IMR-90 (cell line): ENCODE results near the gene MPP1. TPM values are rescaled to one million over a fixed set of nuclear protein-coding genes. Genes with fewer than 3 reads are reported as not detected.

Experiments
- ATAC-seq: fragments of 200-7000 bp; cut with Tn5 transposase; 2 replicates; pipeline ENCODE4 v1.9.1; 2020; ENCODE audit warnings: low read depth, mild to moderate bottlenecking, moderate library complexity
- BruUV-seq: library from RNA; stranded (reverse); fragments of 400-500 nt; replicated peaks from 2 replicates; lab custom pipeline; 2021; lab: Mats Ljungman, UMichigan
- CTCF ChIA-PET: fragments of 300-600 bp; formaldehyde crosslinking; extraction: SDS; loops from one replicate; lab custom pipeline; 2021; ENCODE audit warnings: antibody characterized with exemption; lab: Yijun Ruan, JAX
- POLR2A ChIA-PET: fragments of 300-600 bp; sonication (Branson Sonifier 250); formaldehyde crosslinking; loops from one replicate; lab custom pipeline; 2022; ENCODE audit warnings: antibody characterized with exemption; ENCODE audit not compliant: unreplicated experiment; lab: Charles Lee
- DNase-seq: peaks from one replicate; pipeline ENCODE4 v3.0.0; 2013
- H2AFZ ChIP-seq: replicated peaks from 2 replicates; pipeline ENCODE3; 2013; ENCODE audit warnings: low read length, mild to moderate bottlenecking; ENCODE audit not compliant: poor library complexity
- H2AK5ac ChIP-seq: 2 replicates; pipeline ENCODE4 v1.6.1; 2013; ENCODE audit warnings: low read depth, low read length, inconsistent platforms
- H2AK9ac ChIP-seq: replicated peaks from 2 replicates; pipeline ENCODE3; 2013; ENCODE audit warnings: mild to moderate bottlenecking, low read depth, low read length, moderate library complexity; ENCODE audit not compliant: poor library complexity
- H2BK120ac ChIP-seq: 2 replicates; pipeline ENCODE4 v1.6.1; 2013; ENCODE audit warnings: low read depth, low read length, inconsistent platforms
- H2BK15ac ChIP-seq: 3 replicates; pipeline ENCODE4 v1.6.1; 2013; ENCODE audit warnings: low read depth, low read length, inconsistent platforms
- H2BK20ac ChIP-seq: 2 replicates; pipeline ENCODE4 v1.6.1; 2013; ENCODE audit warnings: low read depth, mild to moderate bottlenecking, inconsistent platforms, low read length, moderate library complexity
- H2BK5ac ChIP-seq: 2 replicates; pipeline ENCODE4 v1.6.1; 2013; ENCODE audit warnings: mild to moderate bottlenecking, low read depth, low read length, inconsistent platforms; ENCODE audit not compliant: poor library complexity, severe bottlenecking
- H3K14ac ChIP-seq: replicated peaks from 2 replicates; pipeline ENCODE4 v1.6.1; 2013; ENCODE audit warnings: low read depth, low read length, inconsistent platforms
- H3K18ac ChIP-seq: 2 replicates; pipeline ENCODE4 v1.6.1; 2013; ENCODE audit warnings: low read depth, low read length, control low read depth
- H3K23ac ChIP-seq: 2 replicates; pipeline ENCODE4 v1.6.1; 2013; ENCODE audit warnings: low read depth, low read length, inconsistent platforms
- H3K27ac ChIP-seq: 2 replicates; pipeline ENCODE4 v1.5.1; 2013; ENCODE audit warnings: mild to moderate bottlenecking, control low read depth, low read length; ENCODE audit not compliant: insufficient read depth
- H3K27me3 ChIP-seq: 2 replicates; pipeline ENCODE4 v1.6.1; 2013; ENCODE audit warnings: low read length; ENCODE audit not compliant: control insufficient read depth, insufficient read depth
- H3K36me3 ChIP-seq: 2 replicates; pipeline ENCODE4 v1.6.1; 2013; ENCODE audit warnings: low read length, mixed read lengths; ENCODE audit not compliant: control insufficient read depth, insufficient read depth
- H3K4ac ChIP-seq: 2 replicates; pipeline ENCODE4 v1.6.1; 2013; ENCODE audit warnings: low read depth, low read length, inconsistent platforms
- H3K4me1 ChIP-seq: 2 replicates; pipeline ENCODE4 v1.6.1; 2013; ENCODE audit warnings: low read length, mixed read lengths; ENCODE audit not compliant: control insufficient read depth, insufficient read depth
- H3K4me2 ChIP-seq: 2 replicates; pipeline ENCODE4 v1.6.1; 2013; ENCODE audit warnings: low read depth, mild to moderate bottlenecking, control low read depth, low read length, moderate library complexity
- H3K4me3 ChIP-seq: 2 replicates; pipeline ENCODE4 v1.5.1; 2013; ENCODE audit warnings: low read depth, mild to moderate bottlenecking, control low read depth, low read length, moderate library complexity; ENCODE audit not compliant: insufficient read depth
- H3K56ac ChIP-seq: 2 replicates; pipeline ENCODE4 v1.6.1; 2013; ENCODE audit warnings: low read length, inconsistent platforms; ENCODE audit not compliant: insufficient read depth; ENCODE audit errors: extremely low read depth
- H3K79me1 ChIP-seq, 2 experiments: 2 replicates each; pipeline ENCODE4 v1.6.1; 2013; ENCODE audit warnings: low read length in 2 of 2, inconsistent platforms in 1 of 2, low read depth in 1 of 2
- H3K9ac ChIP-seq: 2 replicates; pipeline ENCODE4 v1.6.1; 2013; ENCODE audit warnings: low read depth, low read length, control low read depth
- H3K9me1 ChIP-seq: 2 replicates; pipeline ENCODE4 v1.6.1; 2013; ENCODE audit warnings: low read length, inconsistent platforms; ENCODE audit not compliant: insufficient read depth
- H3K9me3 ChIP-seq: 2 replicates; pipeline ENCODE4 v1.6.1; 2013; ENCODE audit warnings: low read length; ENCODE audit not compliant: control insufficient read depth, insufficient read depth
- H4K20me1 ChIP-seq: 2 replicates; pipeline ENCODE4 v1.6.1; 2013; ENCODE audit warnings: low read length, inconsistent platforms; ENCODE audit not compliant: insufficient read depth
- H4K5ac ChIP-seq: 2 replicates; pipeline ENCODE4 v1.6.1; 2013; ENCODE audit warnings: mild to moderate bottlenecking, low read depth, low read length, control low read depth
- H4K8ac ChIP-seq, 2 experiments: 2 replicates each; pipeline ENCODE4 v1.6.1; 2013; ENCODE audit warnings: low read depth in 2 of 2, low read length in 2 of 2, control low read depth in 1 of 2, inconsistent platforms in 1 of 2
- H4K91ac ChIP-seq: 2 replicates; pipeline ENCODE4 v1.6.1; 2013; ENCODE audit warnings: low read depth, low read length, inconsistent platforms; ENCODE audit not compliant: insufficient read depth
- BHLHE40 ChIP-seq: fragments of 150-350 bp; IDR thresholded peaks from 2 replicates; pipeline ENCODE4 v1.6.1; 2016; ENCODE audit warnings: mild to moderate bottlenecking, low read depth, low read length
- CEBPB ChIP-seq: IDR thresholded peaks from 2 replicates; pipeline ENCODE4 v1.6.1; 2012; ENCODE audit warnings: low read depth, low read length, improper control_type of control experiment
- CTCF ChIP-seq: conservative IDR thresholded peaks from 2 replicates; pipeline ENCODE4 v1.5.1; 2012; ENCODE audit warnings: mild to moderate bottlenecking, low read depth, low read length, improper control_type of control experiment
- ELK1 ChIP-seq: fragments of 150-350 bp; IDR thresholded peaks from 2 replicates; pipeline ENCODE4 v1.6.1; 2016; ENCODE audit warnings: low read depth, mild to moderate bottlenecking, low read length, moderate library complexity, borderline replicate concordance
- MAFK ChIP-seq: IDR thresholded peaks from 2 replicates; pipeline ENCODE4 v1.6.1; 2012; ENCODE audit warnings: low read depth, low read length, improper control_type of control experiment
- NFE2L2 ChIP-seq: fragments of 150-350 bp; IDR thresholded peaks from 2 replicates; pipeline ENCODE4 v1.6.1; 2016; ENCODE audit warnings: low read depth, mild to moderate bottlenecking, low read length
- POLR2A ChIP-seq: IDR thresholded peaks from 2 replicates; pipeline ENCODE4 v1.6.1; 2012; ENCODE audit warnings: mild to moderate bottlenecking, low read depth, low read length
- RCOR1 ChIP-seq: IDR thresholded peaks from 2 replicates; pipeline ENCODE4 v1.6.1; 2012; ENCODE audit warnings: mild to moderate bottlenecking, low read length, improper control_type of control experiment; ENCODE audit not compliant: insufficient replicate concordance
- SMC3 ChIP-seq: fragments of 150-350 bp; IDR thresholded peaks from 2 replicates; pipeline ENCODE4 v1.6.1; 2016; ENCODE audit warnings: low read depth, mild to moderate bottlenecking, antibody characterized with exemption, low read length, moderate library complexity
- WGBS, 2 experiments: methylation state at CpG; one replicate each; pipeline versions ENCODE4 v1.1.5 to v1.1.7; 2013; ENCODE audit warnings: missing lambda C conversion rate in 2 of 2; ENCODE audit not compliant: insufficient read length in 1 of 2; ENCODE audit errors: extremely low coverage in 2 of 2; 5-methylcytosine and 5-hydroxymethylcytosine counted together
- dilution Hi-C: fragments of 300-500 bp; cut with HindIII; formaldehyde crosslinking; loops from one replicate; pipeline ENCODE4 v1.14.3; 2018; ENCODE audit warnings: low sequenced_read_pairs; ENCODE audit not compliant: unreplicated experiment
- in situ Hi-C: fragments of 300-500 bp; cut with MboI; formaldehyde crosslinking; loops from 3 replicates; pipeline ENCODE4 v1.14.3; 2019; ENCODE audit warnings: low sequenced_read_pairs, inconsistent platforms, mixed read lengths
- intact Hi-C: fragments of 100-400 bp; cut with micrococcal nuclease; formaldehyde crosslinking; loops from 2 replicates; pipeline ENCODE4 v1.10.0; 2022
- polyA plus RNA-seq, 3 experiments: library from polyadenylated mRNA; depleted of rRNA; stranded (reverse); fragments of >200 nt; gene quantifications; 2 replicates each; pipeline ENCODE4 v1.2.3, GENCODE V29; 2012; ENCODE audit warnings: low replicate concordance in 1 of 3
- total RNA-seq: library from RNA; depleted of rRNA; stranded (reverse); fragments of >200 nt; gene quantifications from 2 replicates; pipeline ENCODE4 v1.2.3, GENCODE V29; 2012

Gene MPP1
- total and polyA plus RNA-seq, 2 of the 4 experiments (the other 2 are of a cell fraction): 35.2 to 43.0 TPM

GRCh38 chrX:154795016-154795415, 10.3 kb downstream of the MPP1 start:
- H3K4me1 ChIP-seq: peaks cover 4% of the 10 kb centered on the region
- no peak overlapping the region for H2BK20ac ChIP-seq
- no peak overlapping the region for H2AK9ac ChIP-seq
- ChIA-PET POLR2A (no interaction called here), CTCF (no interaction called here)
- DNase-seq: no peak
- no peak overlapping the region for H3K18ac ChIP-seq
- WGBS, 2 experiments: no CpG with 5 or more reads among the region's 2 CpGs
- no peak for TF ChIP-seq POLR2A
- TF ChIP-seq SMC3: no peak
- no peak for TF ChIP-seq CTCF
- TF ChIP-seq RCOR1: no peak
- TF ChIP-seq ELK1: no peak
- TF ChIP-seq BHLHE40: no peak
- no peak for TF ChIP-seq NFE2L2
- TF ChIP-seq CEBPB: no peak
- no peak for TF ChIP-seq MAFK
- no peak overlapping the region for H3K27ac ChIP-seq
- H3K9me1 ChIP-seq: no peaks in the 10 kb centered on the region
- no peak overlapping the region for H3K14ac ChIP-seq
- H2BK5ac ChIP-seq: no peak overlapping the region
- intact Hi-C loops: no loop called here
- no peak overlapping the region for H2BK15ac ChIP-seq
- no peaks in the 10 kb centered on the region for H3K9me3 ChIP-seq
- H3K36me3 ChIP-seq: no peaks in the 10 kb centered on the region
- no peak overlapping the region for H3K4ac ChIP-seq
- no peak overlapping the region for H3K23ac ChIP-seq
- H3K9ac ChIP-seq: no peak overlapping the region
- BruUV-seq: no TSS peak
- H4K8ac ChIP-seq: no peak overlapping the region
- H3K4me3 ChIP-seq: no peak overlapping the region
- H3K4me2 ChIP-seq: no peak overlapping the region
- peaks cover 3% of the 10 kb centered on the region; the same call in 1 of the 2 replicates for H4K20me1 ChIP-seq
- no peak overlapping the region for H2AK5ac ChIP-seq
- no peak overlapping the region for H2BK120ac ChIP-seq
- no peaks in the 10 kb centered on the region for H3K27me3 ChIP-seq
- peaks cover 5 to 16% of the 10 kb centered on the region in 2 experiments; a peak in 3 of 4 replicates for H3K79me1 ChIP-seq
- H2AFZ ChIP-seq: no peak overlapping the region
- no peak overlapping the region for H3K56ac ChIP-seq
- no peak overlapping the region for H4K91ac ChIP-seq
- in situ Hi-C loops: no loop called here
- no peak for ATAC-seq
- no peak overlapping the region for H4K5ac ChIP-seq
- dilution Hi-C loops: no loop called here
